Fibroblast of pulmonary artery (primary cell): Measurements from ENCODE around the gene GNGT1.

Experiments used
- DNase-seq: peaks from one replicate; pipeline ENCODE4 v3.0.0-alpha.2; 2010; ENCODE audit warnings: low read depth
- H3K4me3 ChIP-seq: replicated peaks from 2 replicates; pipeline ENCODE4 v1.5.1; 2011; ENCODE audit warnings: low read depth, mild to moderate bottlenecking, control low read depth, low read length, moderate library complexity
- CTCF ChIP-seq: IDR thresholded peaks from 2 replicates; pipeline ENCODE4 v1.5.1; 2011; ENCODE audit warnings: mild to moderate bottlenecking, control low read depth, low read length, inconsistent platforms; ENCODE audit errors: missing control alignments

Gene GNGT1

GRCh38 chr7:93927585-93927984 lies 21.2 kb downstream of the GNGT1 start:
- no peak for DNase-seq
- no peak for TF ChIP-seq CTCF
- no peak overlapping the region for H3K4me3 ChIP-seq

GRCh38 chr7:93931655-93932054 lies 25.3 kb downstream of the GNGT1 start:
- no peak for TF ChIP-seq CTCF
- no peak overlapping the region for H3K4me3 ChIP-seq
- DNase-seq, result no peak

DNA sequence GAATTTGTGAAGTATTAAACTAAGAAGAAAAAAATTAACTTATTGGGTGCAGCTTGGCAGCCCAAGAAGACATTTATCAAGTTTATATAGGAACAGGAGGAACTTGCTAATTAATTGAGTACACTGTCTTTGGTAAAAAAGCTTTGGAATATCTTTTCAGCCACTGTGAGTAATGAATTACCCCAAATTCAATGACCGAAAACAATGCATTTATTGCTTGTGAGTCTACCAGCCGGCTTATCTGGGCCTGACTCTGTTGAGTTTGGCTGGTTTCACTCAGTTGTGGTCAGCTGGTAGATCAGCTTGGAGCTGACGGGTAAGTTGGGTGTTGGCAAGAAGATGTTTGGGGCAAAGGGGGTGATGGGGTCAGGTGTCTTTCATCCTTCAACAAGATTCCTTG lies 26.8 kb downstream of the GNGT1 start:
- H3K4me3 ChIP-seq, result no peak overlapping the region
- DNase-seq, result no peak
- no peak for TF ChIP-seq CTCF

- TF ChIP-seq CTCF, result no peak
- H3K4me3 ChIP-seq, result no peak overlapping the region
Observed at GRCh38 chr7:93935102-93935501, 28.7 kb downstream of the GNGT1 start.

GRCh38 chr7:93937818-93938217 lies 31.5 kb downstream of the GNGT1 start:
- DNase-seq, result no peak
- no peak overlapping the region for H3K4me3 ChIP-seq
- no peak for TF ChIP-seq CTCF

More at GRCh38 chr7:93935102-93935501, 28.7 kb downstream of the GNGT1 start:
- no peak for DNase-seq

- H3K4me3 ChIP-seq, result no peak overlapping the region
- no peak for DNase-seq
- no peak for TF ChIP-seq CTCF
Observed at GRCh38 chr7:93938293-93938692, 31.9 kb downstream of the GNGT1 start.

- H3K4me3 ChIP-seq, result no peak overlapping the region
- TF ChIP-seq CTCF, result no peak
- no peak for DNase-seq
Observed at GRCh38 chr7:93941945-93942344, 35.6 kb downstream of the GNGT1 start.
